GM18873 (cell line): ENCODE results near the gene UGT1A5.

Experiments
- ATAC-seq: cut with Tn5 transposase; IDR thresholded peaks from one replicate; pipeline ENCODE4 v1.9.1; 2021; ENCODE audit warnings: mild to moderate bottlenecking, moderate library complexity, moderate number of reproducible peaks; ENCODE audit not compliant: unreplicated experiment, low FRiP score

Gene UGT1A5

GRCh38 chr2:233775414-233775813 is 62.7 kb downstream of the UGT1A5 start:
- ATAC-seq, result no peak

DNA sequence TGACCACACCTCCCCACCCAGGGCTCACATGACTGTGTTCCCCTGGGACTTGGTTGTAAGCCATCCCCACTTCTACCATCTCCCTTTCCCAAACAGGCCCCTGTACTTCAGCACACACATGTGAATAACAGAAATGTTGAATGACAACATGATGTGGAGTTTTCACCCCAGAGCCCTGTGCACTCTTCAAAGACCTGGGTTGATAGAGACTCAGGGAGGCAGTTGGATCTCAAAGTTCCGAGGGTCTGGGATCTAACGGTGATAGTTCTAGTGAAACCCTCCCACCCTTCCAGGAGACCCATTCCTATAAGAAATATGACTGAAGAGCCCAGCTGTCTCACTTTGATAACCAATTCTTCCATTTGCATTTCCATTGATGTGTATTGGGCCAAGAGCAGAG is 65.3 kb downstream of the UGT1A5 start, which contains the start of gene MROH2A:
TSS of gene MROH2A (plus strand) at position 301 of the 400 bp plus-strand sequence. CDS start 1,029 bp downstream, outside the sequence.
- no peak for ATAC-seq

DNA sequence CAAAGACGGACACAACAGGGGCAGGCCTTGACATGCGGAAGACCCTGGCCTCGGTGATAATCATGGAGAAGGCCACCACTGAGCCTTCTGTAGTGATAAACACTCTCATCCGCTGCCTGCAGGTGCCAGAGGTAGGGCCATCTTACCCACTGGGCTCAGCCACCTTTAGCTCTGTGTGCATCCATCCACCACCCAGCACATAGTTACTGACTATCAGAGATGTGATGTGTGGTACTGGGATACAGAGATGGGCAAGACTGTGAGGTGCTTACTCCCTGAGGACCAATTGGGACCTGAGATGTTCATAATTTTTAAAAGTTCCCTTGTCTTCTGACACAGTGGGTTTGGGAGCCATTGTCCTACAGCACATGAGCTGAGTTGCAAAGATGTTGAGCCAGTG is 67.0 kb downstream of the UGT1A5 start:
- no peak for ATAC-seq

DNA sequence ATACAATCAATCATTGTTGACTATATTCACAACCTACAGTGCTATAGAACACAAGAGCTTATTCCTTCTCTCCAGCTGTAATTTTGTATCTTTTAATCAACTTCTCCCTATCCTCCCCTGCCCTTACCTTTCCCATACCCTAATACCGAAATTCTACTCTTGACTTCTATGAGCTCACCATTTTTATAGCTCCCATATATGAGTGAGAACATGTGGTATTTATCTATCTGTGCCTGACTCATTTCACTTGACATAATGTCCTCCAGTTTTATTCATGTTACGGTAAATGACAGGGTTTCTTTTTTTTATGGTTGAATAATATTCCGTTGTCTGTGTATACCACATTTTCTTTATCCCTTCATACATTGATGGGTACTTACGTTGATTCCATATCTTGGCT is 68.1 kb downstream of the UGT1A5 start:
- ATAC-seq, result no peak

GRCh38 chr2:233789554-233789953 is 76.8 kb downstream of the UGT1A5 start:
- ATAC-seq, result no peak

GRCh38 chr2:233791151-233791882 is 78.6 kb downstream of the UGT1A5 start:
- no peak for ATAC-seq

GRCh38 chr2:233791883-233792329 is 79.2 kb downstream of the UGT1A5 start:
- no peak for ATAC-seq

DNA sequence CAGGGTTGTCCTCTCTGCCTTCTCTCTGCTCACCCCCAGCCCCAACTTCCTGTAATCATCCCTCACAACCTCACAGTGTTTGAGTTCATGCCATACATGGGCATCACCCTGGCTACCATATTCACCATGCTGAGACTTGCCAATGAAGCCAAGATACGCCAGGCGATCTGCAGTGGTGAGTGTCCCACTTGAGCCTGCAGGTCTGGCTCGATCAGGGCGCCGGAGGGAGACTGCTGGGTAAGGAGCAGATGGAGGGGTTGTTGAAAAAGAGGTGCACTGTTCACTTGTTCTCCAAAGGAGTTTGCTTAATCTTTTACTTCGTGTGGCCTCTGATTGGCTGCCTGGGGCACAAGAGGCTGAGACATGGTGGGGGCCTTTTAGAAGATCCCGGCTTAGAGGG is 80.0 kb downstream of the UGT1A5 start:
- ATAC-seq, result no peak

GRCh38 chr2:233793465-233794127 is 80.9 kb downstream of the UGT1A5 start:
- ATAC-seq, result no peak

DNA sequence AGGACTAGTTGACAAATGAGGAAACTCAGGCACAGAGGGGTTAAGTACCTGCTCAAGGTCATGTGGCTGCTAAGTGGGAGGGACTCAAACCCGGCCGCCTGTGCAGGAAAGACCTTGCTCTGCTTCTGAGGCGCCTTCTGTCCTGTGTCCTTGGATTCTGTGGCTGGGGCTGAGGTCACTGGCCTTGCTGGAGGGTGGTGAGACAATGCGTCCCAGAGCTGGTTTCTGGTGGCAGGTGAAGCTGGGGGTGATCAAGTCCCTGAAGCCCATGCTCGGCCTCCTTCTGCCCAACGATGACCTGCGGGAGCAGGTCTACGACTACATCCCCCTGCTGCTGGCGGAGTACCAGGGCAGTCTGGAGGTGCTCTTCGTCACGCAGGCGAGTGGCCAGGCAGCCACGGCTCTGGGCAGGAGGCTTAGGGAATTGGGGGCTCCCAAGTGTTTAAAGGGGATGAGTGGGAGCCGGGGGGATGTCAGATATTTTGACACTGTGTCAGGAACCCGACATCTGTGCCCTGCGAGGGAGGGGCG is 81.5 kb downstream of the UGT1A5 start:
- no peak for ATAC-seq

DNA sequence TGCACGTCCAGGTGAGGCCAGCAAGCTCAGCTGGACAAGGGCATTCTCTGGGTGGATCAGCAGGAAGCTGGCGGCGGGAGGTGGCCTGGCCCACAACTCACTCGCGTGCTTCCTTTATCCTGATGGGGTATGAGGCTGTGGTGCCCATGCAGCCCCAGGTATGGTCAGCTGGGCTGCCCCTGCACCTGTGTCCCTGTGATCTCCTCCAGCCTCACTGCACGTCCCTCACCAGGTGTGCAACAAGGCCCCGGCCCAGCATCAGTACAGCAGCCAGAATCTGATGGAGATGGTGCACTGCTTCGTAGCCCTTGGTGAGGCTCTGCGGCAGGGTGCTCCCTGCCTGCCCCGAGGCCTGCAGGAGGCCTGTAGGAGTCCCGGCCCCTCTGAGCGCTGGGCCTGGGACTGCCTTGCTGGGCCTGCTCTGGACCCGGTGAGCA is 83.0 kb downstream of the UGT1A5 start:
- no peak for ATAC-seq

DNA sequence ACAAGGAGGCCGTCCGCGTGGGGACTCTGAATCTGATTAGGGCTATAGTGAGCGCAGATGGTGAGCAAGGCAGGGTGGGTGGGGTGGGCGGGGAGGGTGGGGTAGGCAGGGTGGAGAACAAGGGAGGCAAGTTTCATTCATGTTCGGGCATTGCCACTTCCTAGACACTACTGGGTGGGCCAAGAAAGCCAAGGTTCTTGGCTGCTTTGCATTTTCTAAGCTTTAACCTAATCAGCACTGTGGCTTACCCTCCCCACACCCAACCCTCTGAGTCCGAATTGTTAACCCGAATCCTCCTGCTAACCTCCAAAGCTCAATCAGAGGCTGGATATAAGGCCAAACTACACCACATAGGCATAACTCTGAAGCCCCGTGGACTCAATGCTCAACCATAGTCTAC is 83.5 kb downstream of the UGT1A5 start:
- ATAC-seq, result no peak

DNA sequence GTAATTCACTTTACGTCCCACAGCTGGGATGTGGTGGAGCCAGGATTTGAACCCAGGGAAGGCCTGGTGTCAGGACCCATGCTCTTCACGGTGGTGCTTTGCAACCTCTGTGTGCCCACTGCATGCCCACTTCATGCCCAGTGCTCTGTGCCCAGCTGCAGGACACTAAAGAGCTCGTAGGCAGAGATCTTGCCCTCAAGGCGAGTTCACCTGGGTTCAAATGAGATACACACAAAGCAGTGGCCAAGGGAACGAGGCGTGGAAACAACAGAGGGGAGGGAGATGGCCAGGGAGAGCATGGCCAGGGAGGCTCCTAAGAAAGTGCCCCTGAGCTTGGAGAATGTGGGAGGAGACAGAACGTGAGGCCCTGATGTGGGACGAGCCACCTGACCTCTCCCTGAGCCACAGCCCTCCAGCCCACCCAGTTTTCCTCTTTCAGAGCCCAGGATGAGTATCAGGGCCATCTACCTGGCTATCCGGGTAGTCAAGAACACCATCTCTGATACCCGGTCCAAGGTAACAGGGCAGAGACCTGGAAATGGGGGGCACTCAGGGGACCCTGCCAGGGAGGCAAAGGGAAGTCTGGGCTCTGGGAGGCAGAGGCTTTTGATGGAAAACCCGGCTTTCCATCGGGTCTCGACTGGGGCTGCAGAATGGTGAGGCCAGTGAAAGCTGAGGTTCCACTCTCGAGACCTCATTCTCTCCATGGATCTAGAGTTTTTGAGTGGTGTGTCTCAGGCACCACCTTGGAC is 85.8 kb downstream of the UGT1A5 start:
- ATAC-seq, result no peak

GRCh38 chr2:233799087-233799665 is 86.5 kb downstream of the UGT1A5 start:
- no peak for ATAC-seq

DNA sequence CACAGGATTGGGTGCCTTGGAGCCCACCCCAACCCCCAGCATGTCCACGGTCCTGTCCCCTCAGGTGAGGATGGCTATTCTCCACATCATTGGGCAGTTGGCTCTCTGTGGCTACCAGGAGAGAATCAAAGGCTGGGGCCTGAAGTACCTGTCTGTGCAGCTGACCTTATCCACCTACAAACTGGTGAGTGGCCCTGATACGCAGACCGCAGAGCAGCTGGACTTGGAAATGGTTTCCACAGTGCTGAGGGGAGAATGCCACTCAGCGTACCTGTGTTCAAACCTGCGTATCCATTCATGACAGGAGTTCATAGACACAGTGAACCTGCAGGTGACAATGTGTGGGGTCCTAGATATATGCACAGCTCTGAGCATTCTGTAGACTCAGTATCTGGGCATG is 87.0 kb downstream of the UGT1A5 start:
- no peak for ATAC-seq

DNA sequence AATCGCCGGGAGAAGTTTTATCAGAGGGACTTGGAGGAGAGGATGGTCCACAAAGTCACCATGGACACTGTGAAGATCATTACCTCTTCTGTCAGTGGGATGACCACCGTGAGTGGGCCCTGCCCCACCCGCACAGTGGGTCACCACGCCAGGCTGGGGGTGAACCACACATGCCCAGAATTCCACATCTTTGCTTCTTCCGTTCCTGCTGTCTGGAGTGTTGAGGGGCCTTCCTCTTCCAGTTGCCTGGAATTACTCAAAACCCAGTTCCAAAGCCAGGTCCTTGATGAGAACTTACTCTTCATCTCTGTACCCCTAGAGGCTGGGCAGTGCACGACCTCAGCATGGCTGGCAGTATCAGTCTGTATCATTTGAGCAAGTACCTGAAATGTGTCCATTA is 87.5 kb downstream of the UGT1A5 start:
- no peak for ATAC-seq

DNA sequence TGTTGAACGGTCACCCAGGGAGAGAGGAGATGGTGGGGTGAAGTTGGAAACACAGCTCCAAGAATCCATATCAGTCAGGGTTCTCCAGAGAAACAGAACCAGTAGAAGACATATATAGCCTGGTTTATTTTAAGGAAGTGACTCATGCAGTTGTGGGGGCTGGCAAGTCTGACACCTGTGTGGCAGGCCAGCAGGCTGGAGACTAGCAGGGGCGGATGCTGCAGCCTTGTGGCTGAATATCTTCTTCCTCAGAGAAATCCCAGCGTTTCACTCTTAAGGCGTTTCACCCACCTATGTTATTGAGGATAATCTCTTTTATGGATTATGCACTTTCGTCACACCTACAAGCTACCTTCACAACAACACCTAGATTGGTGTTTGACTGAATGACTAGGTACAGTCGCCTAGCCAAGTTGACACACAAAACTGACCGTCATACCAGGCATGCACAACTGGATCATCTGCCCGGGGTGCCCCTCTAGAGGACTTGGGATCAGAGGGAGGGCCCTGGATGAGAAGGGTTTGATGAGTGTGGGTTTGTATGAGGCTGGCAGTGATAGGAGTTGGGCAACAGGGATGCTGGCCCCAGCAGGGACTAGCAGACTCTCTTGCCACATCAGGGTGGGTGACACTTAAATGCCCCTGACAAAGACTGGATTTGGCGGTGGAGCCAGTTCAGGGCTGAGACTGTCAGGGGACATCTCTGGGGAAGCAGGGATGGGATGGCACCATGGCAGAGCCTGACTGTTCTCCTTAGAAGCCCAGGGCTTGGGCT is 88.8 kb downstream of the UGT1A5 start:
- no peak for ATAC-seq

GRCh38 chr2:233802132-233802815 is 89.6 kb downstream of the UGT1A5 start:
- no peak for ATAC-seq

- no peak for ATAC-seq
These were observed 90.7 kb downstream of the UGT1A5 start for GRCh38 chr2:233803292-233803911.
